ENCODE measurements around the gene CEP72. TPM values are rescaled to one million over a fixed set of nuclear protein-coding genes. Genes with fewer than 3 reads are reported as not detected.

Gene CEP72
- total and polyA plus RNA-seq, 10 of the 15 experiments (the other 5 are each of a cell fraction or from before 2014, with no cell fraction given): 0.35 to 13.5 (median 8.3) TPM

DNA sequence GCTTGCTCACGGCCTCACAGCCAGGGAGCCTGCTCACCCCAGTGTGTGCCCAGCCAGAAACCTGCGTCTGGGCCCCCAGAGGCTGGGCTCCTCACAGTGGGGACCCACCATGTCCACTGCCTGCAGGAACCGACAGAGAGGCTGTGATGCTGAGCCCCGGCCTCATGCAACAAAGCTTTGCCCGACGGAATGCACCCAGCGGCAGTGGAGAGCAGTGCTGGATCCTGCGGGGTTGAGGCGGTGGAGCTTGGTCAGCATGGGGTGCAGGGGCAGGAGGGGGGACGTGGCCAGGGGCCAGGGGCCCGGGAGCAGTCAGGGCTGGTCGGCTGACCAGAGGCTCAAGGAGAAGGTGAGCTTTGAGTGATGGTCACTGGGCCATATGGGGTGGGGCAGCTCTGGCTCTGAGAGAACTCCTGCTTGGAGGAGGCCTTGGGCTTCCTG, 7.7 kb upstream of the CEP72 start:
- Histone ChIP-seq H2AFZ (ENCODE audit: control insufficient read depth, low read depth, low read length) (no peak overlapping the region), H3K4me2 (ENCODE audit: control insufficient read depth, insufficient read depth) (no peak overlapping the region), H3K4me3 (no peak overlapping the region), H3K27ac (ENCODE audit: control insufficient read depth, insufficient read depth) (no peak overlapping the region), H3K27me3 (replicated peaks in 1 of 2; ENCODE audit: control insufficient read depth in 2 of 2, insufficient read depth in 2 of 2, low read length in 1 of 2) (peaks cover 0 to 2% of the 10 kb centered on the region in 2 experiments; a peak in 3 of 4 replicates), H4K20me1 (ENCODE audit: control insufficient read depth, insufficient read depth) (no peaks in the 10 kb centered on the region), H3K79me2 (ENCODE audit: control insufficient read depth, insufficient read depth, low read length) (no peaks in the 10 kb centered on the region), H3K36me3 (ENCODE audit: control insufficient read depth in 2 of 2, insufficient read depth in 2 of 2, low read length in 1 of 2) (no peaks in the 10 kb centered on the region), H3K9me3 (replicated peaks; ENCODE audit: control insufficient read depth, insufficient read depth, low read length) (no peaks in the 10 kb centered on the region; the same call in 2 of the 3 replicates), H3K9ac (ENCODE audit: control insufficient read depth, insufficient read depth, low read length) (no peak overlapping the region), H3K4me1 (ENCODE audit: control insufficient read depth, insufficient read depth, low read length) (peaks cover 17% of the 10 kb centered on the region)
- no peak for TF ChIP-seq NR2F1 (conservative IDR thresholded peaks at IDR 0.05)
- no peak for TF ChIP-seq KDM1A (IDR thresholded peaks at IDR 0.05; ENCODE audit: borderline replicate concordance)
- TF ChIP-seq BACH1 (IDR thresholded peaks at IDR 0.05; ENCODE audit: borderline replicate concordance): no peak
- TF ChIP-seq, protein P1, sequence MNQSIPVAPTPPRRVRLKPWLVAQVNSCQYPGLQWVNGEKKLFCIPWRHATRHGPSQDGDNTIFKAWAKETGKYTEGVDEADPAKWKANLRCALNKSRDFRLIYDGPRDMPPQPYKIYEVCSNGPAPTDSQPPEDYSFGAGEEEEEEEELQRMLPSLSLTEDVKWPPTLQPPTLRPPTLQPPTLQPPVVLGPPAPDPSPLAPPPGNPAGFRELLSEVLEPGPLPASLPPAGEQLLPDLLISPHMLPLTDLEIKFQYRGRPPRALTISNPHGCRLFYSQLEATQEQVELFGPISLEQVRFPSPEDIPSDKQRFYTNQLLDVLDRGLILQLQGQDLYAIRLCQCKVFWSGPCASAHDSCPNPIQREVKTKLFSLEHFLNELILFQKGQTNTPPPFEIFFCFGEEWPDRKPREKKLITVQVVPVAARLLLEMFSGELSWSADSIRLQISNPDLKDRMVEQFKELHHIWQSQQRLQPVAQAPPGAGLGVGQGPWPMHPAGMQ (IDR thresholded peaks at IDR 0.05; ENCODE audit: borderline replicate concordance): no peak
- TF ChIP-seq NRF1 (conservative IDR thresholded peaks at IDR 0.05; ENCODE audit: low read depth, low read length): no peak
- TF ChIP-seq, protein P2, sequence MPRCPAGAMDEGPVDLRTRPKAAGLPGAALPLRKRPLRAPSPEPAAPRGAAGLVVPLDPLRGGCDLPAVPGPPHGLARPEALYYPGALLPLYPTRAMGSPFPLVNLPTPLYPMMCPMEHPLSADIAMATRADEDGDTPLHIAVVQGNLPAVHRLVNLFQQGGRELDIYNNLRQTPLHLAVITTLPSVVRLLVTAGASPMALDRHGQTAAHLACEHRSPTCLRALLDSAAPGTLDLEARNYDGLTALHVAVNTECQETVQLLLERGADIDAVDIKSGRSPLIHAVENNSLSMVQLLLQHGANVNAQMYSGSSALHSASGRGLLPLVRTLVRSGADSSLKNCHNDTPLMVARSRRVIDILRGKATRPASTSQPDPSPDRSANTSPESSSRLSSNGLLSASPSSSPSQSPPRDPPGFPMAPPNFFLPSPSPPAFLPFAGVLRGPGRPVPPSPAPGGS (IDR thresholded peaks at IDR 0.05; ENCODE audit: borderline replicate concordance, insufficient read depth, low read depth, low read length, poor library complexity, severe bottlenecking): no peak
- TF ChIP-seq EGR1 (IDR thresholded peaks at IDR 0.05; ENCODE audit: borderline replicate concordance in 1 of 2, low read depth in 2 of 2, low read length in 2 of 2): no peak
- no peak for TF ChIP-seq PML (IDR thresholded peaks at IDR 0.05; ENCODE audit: low read length)
- no peak for TF ChIP-seq TBL1XR1 (IDR thresholded peaks at IDR 0.05; ENCODE audit: low read depth, low read length)
- no peak for TF ChIP-seq ATF3 (IDR thresholded peaks at IDR 0.05; ENCODE audit: borderline replicate concordance, extremely low read depth, low read depth, low read length)
- TF ChIP-seq MTA2 (IDR thresholded peaks at IDR 0.05; ENCODE audit: low read depth): no peak
- TF ChIP-seq ESRRA (IDR thresholded peaks at IDR 0.05; ENCODE audit: low read length): no peak
- no peak for TF ChIP-seq SMARCA5 (IDR thresholded peaks at IDR 0.05)
- TF ChIP-seq SPI1 (IDR thresholded peaks at IDR 0.05; ENCODE audit: borderline replicate concordance, insufficient read depth, low read depth, low read length): no peak
- no peak for TF ChIP-seq MLLT1 (IDR thresholded peaks at IDR 0.05)
- TF ChIP-seq PAX8 (IDR thresholded peaks at IDR 0.05): no peak
- TF ChIP-seq EP300 (IDR thresholded peaks at IDR 0.05; ENCODE audit: borderline replicate concordance in 1 of 2, control insufficient read depth in 1 of 2, low read depth in 2 of 2, low read length in 2 of 2): no peak
- no peak for TF ChIP-seq POLR2AphosphoS2 (IDR thresholded peaks at IDR 0.05; ENCODE audit: low read depth, low read length)
- no peak for TF ChIP-seq NR2C1 (IDR thresholded peaks at IDR 0.05)
- TF ChIP-seq CREB1 (IDR thresholded peaks at IDR 0.05; ENCODE audit: low read depth): no peak
- ATAC-seq (no peak), DNase-seq (ENCODE audit: low read depth, low spot score) (no peak), FAIRE-seq (no peak)
- ChIA-PET CTCF (no interaction called here), POLR2A (no interaction called here), SMC1A (ENCODE audit: uncharacterized antibody, unreplicated experiment) (no interaction called here), RAD21 (ENCODE audit: unreplicated experiment) (no interaction called here)
- 63% methylated on average over 11 of the region's 12 CpGs for WGBS (ENCODE audit: insufficient coverage, insufficient replicate concordance, low lambda C conversion rate, missing lambda C conversion rate)
- BruUV-seq (replicated peaks): no TSS peak
- in situ Hi-C loops (cut with MboI): no loop called here
- intact Hi-C loops (cut with micrococcal nuclease; ENCODE audit: unreplicated experiment): no loop called here

All from GM12878 (cell line).